Astrocyte (in vitro differentiated cells and primary cell): ENCODE data around the gene GLTPD2. TPM values are rescaled to one million over a fixed set of nuclear protein-coding genes. Genes with fewer than 3 reads are reported as not detected.

Experiments used
- DNase-seq: peaks from one replicate; pipeline ENCODE4 v3.0.0-alpha.2; 2010; ENCODE audit warnings: low read depth
- FAIRE-seq: peaks from 2 replicates; lab custom pipeline; 2011; peaks lifted over from hg19 to GRCh38; lab: Jason Lieb, UNC
- H2AFZ ChIP-seq: 2 replicates; pipeline ENCODE4 v1.6.0; 2012; ENCODE audit warnings: low read depth, low read length, inconsistent platforms
- H3K27ac ChIP-seq: 2 replicates; pipeline ENCODE4 v1.5.1; 2011; ENCODE audit warnings: low read depth, low read length, inconsistent platforms
- H3K27me3 ChIP-seq: 2 replicates; pipeline ENCODE4 v1.6.0; 2011; ENCODE audit warnings: low read length, inconsistent platforms; ENCODE audit not compliant: insufficient read depth
- H3K36me3 ChIP-seq: 2 replicates; pipeline ENCODE4 v1.5.1; 2011; ENCODE audit warnings: low read length, inconsistent platforms; ENCODE audit not compliant: insufficient read depth
- H3K4me1 ChIP-seq: 2 replicates; pipeline ENCODE4 v1.5.1; 2011; ENCODE audit warnings: low read length, inconsistent platforms; ENCODE audit not compliant: insufficient read depth
- H3K4me2 ChIP-seq: 2 replicates; pipeline ENCODE4 v1.6.0; 2012; ENCODE audit warnings: low read length, inconsistent platforms
- H3K4me3 ChIP-seq: 2 replicates; pipeline ENCODE4 v1.5.1; 2011; ENCODE audit warnings: low read depth, mild to moderate bottlenecking, low read length, inconsistent platforms; ENCODE audit not compliant: insufficient read depth
- H3K79me2 ChIP-seq: 2 replicates; pipeline ENCODE4 v1.6.0; 2012; ENCODE audit warnings: mild to moderate bottlenecking, low read length, inconsistent platforms; ENCODE audit not compliant: insufficient read depth
- H3K9ac ChIP-seq: 2 replicates; pipeline ENCODE4 v1.6.0; 2012; ENCODE audit warnings: mild to moderate bottlenecking, low read length, inconsistent platforms
- H3K9me3 ChIP-seq: 2 replicates; pipeline ENCODE4 v1.5.1; 2012; ENCODE audit warnings: low read depth, mild to moderate bottlenecking, low read length, inconsistent platforms; ENCODE audit not compliant: insufficient read depth
- H4K20me1 ChIP-seq: 2 replicates; pipeline ENCODE4 v1.6.0; 2012; ENCODE audit warnings: low read length, inconsistent platforms; ENCODE audit not compliant: insufficient read depth
- H3K27ac Mint-ChIP-seq: one replicate; pipeline ENCODE4 v1.8.0; 2021; ENCODE audit warnings: mild to moderate bottlenecking, mixed read lengths; ENCODE audit not compliant: unreplicated experiment
- H3K27me3 Mint-ChIP-seq: one replicate; pipeline ENCODE4 v1.8.0; 2021; ENCODE audit warnings: low read depth, mixed read lengths; ENCODE audit not compliant: unreplicated experiment
- H3K36me3 Mint-ChIP-seq: one replicate; pipeline ENCODE4 v1.8.0; 2021; ENCODE audit warnings: low read depth, mixed read lengths; ENCODE audit not compliant: unreplicated experiment
- H3K4me1 Mint-ChIP-seq: one replicate; pipeline ENCODE4 v1.8.0; 2021; ENCODE audit warnings: low read depth, mixed read lengths; ENCODE audit not compliant: unreplicated experiment
- H3K4me3 Mint-ChIP-seq: one replicate; pipeline ENCODE4 v1.8.0; 2021; ENCODE audit warnings: mild to moderate bottlenecking, moderate library complexity, mixed read lengths; ENCODE audit not compliant: unreplicated experiment
- H3K9me3 Mint-ChIP-seq: one replicate; pipeline ENCODE4 v1.8.0; 2021; ENCODE audit warnings: mild to moderate bottlenecking, mixed read lengths; ENCODE audit not compliant: unreplicated experiment
- EZH2 ChIP-seq: IDR thresholded peaks from 2 replicates; pipeline ENCODE4 v1.6.1; 2012; ENCODE audit warnings: mild to moderate bottlenecking, low read length, inconsistent platforms; ENCODE audit not compliant: insufficient read depth
- total RNA-seq: library from RNA; stranded (reverse); gene quantifications from 2 replicates; pipeline ENCODE4 v1.2.1, GENCODE V29; 2021
- TF ChIP-seq, protein P1 (sequence below): IDR thresholded peaks from 2 replicates; pipeline ENCODE4 v1.5.1; 2011; ENCODE audit warnings: low read depth, mild to moderate bottlenecking, inconsistent platforms, low read length, moderate library complexity; ENCODE audit not compliant: insufficient read depth

GLTPD2 gene
- total RNA-seq, 1 donor from 2014 or later = not detected

DNA sequence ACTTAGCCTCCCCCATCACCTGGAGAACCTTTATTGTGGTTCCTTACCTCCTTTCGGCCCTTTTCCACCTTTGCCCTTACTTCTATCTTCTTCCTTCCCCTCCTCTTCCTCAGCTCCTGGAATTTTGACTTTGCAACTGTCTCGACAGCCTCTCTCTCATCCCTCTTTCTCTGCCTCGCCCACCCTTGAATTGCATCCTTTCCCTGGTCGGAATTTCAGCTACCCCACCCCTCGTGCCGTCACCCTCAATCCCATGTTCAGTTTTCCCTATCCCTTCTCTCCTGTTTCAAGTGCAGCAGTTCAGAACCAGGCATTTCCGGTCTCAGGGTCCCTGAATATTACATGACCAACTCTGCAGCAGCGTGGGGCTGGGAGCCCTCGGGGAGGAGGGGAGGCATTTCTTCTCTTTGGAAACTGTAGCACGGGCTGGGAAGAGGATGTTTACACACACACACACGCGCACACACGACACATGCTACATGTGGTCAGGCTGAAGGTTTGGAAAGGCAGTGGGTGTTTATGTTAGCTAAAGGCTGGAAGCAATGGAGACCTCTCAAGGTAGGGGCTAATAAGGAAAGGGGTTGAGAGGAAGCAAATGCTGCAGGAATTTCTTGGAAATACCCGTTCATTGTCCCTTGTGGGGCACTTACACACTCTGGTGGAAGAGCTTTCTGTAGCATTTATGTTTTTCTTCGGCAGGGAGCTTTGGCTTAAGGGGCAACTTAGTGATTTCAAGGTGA lies 45.3 kb downstream of the GLTPD2 start:
- Histone ChIP-seq H3K4me2 (peak overlapping the region; percentile 100), H3K27ac (peak overlapping the region; percentile 78)

GRCh38 chr17:4834681-4835020 lies 45.9 kb downstream of the GLTPD2 start:
- TF ChIP-seq, protein P1, sequence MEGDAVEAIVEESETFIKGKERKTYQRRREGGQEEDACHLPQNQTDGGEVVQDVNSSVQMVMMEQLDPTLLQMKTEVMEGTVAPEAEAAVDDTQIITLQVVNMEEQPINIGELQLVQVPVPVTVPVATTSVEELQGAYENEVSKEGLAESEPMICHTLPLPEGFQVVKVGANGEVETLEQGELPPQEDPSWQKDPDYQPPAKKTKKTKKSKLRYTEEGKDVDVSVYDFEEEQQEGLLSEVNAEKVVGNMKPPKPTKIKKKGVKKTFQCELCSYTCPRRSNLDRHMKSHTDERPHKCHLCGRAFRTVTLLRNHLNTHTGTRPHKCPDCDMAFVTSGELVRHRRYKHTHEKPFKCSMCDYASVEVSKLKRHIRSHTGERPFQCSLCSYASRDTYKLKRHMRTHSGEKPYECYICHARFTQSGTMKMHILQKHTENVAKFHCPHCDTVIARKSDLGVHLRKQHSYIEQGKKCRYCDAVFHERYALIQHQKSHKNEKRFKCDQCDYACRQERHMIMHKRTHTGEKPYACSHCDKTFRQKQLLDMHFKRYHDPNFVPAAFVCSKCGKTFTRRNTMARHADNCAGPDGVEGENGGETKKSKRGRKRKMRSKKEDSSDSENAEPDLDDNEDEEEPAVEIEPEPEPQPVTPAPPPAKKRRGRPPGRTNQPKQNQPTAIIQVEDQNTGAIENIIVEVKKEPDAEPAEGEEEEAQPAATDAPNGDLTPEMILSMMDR = no peak
- TF ChIP-seq EZH2 = no peak
- Mint-ChIP-seq H3K36me3 (peaks cover 8% of the 10 kb centered on the region), H3K27ac (no peak overlapping the region), H3K27me3 (no peaks in the 10 kb centered on the region), H3K9me3 (no peaks in the 10 kb centered on the region), H3K4me1 (peaks cover 19% of the 10 kb centered on the region), H3K4me3 (peak overlapping the region; percentile 88)
- peak overlapping the region; percentile 76 for H3K4me3 ChIP-seq
- H3K27me3 ChIP-seq = no peaks in the 10 kb centered on the region
- peaks cover 11% of the 10 kb centered on the region for H3K4me1 ChIP-seq
- peaks cover 54% of the 10 kb centered on the region for H4K20me1 ChIP-seq
- H3K4me2 ChIP-seq = peak overlapping the region; percentile 100
- FAIRE-seq (no peak), DNase-seq (no peak)
- no peak overlapping the region for H3K27ac ChIP-seq
- no peak overlapping the region for H2AFZ ChIP-seq
- peaks cover 59% of the 10 kb centered on the region for H3K79me2 ChIP-seq
- no peaks in the 10 kb centered on the region for H3K36me3 ChIP-seq
- H3K9me3 ChIP-seq = no peaks in the 10 kb centered on the region
- H3K9ac ChIP-seq = peak overlapping the region; percentile 86

More for the DNA sequence above, 45.3 kb downstream of the GLTPD2 start:
- H4K20me1 ChIP-seq = peaks cover 49% of the 10 kb centered on the region
- no peaks in the 10 kb centered on the region for H3K9me3 ChIP-seq
- H3K79me2 ChIP-seq = peaks cover 54% of the 10 kb centered on the region
- Mint-ChIP-seq H3K27ac (peak overlapping the region; percentile 56), H3K4me3 (peak overlapping the region; percentile 88), H3K9me3 (no peaks in the 10 kb centered on the region), H3K36me3 (peaks cover 8% of the 10 kb centered on the region), H3K4me1 (peaks cover 19% of the 10 kb centered on the region), H3K27me3 (no peaks in the 10 kb centered on the region)
- no peaks in the 10 kb centered on the region for H3K27me3 ChIP-seq
- H3K4me3 ChIP-seq = peak overlapping the region; percentile 76
- H3K9ac ChIP-seq = peak overlapping the region; percentile 86
- FAIRE-seq (no peak), DNase-seq (peak; percentile 33)
- peaks cover 11% of the 10 kb centered on the region for H3K4me1 ChIP-seq
- no peaks in the 10 kb centered on the region for H3K36me3 ChIP-seq
- H2AFZ ChIP-seq = peak overlapping the region; percentile 89
- TF ChIP-seq EZH2 = no peak
- TF ChIP-seq, protein P1 = no peak

- Histone ChIP-seq H3K79me2 (peaks cover 75% of the 10 kb centered on the region), H3K4me1 (peaks cover 15% of the 10 kb centered on the region), H3K9ac (no peak overlapping the region), H4K20me1 (peaks cover 70% of the 10 kb centered on the region), H3K4me3 (no peak overlapping the region), H2AFZ (no peak overlapping the region), H3K36me3 (no peaks in the 10 kb centered on the region), H3K9me3 (no peaks in the 10 kb centered on the region), H3K4me2 (no peak overlapping the region), H3K27ac (no peak overlapping the region), H3K27me3 (no peaks in the 10 kb centered on the region)
- Mint-ChIP-seq H3K4me1 (peaks cover 27% of the 10 kb centered on the region), H3K27ac (no peak overlapping the region), H3K9me3 (no peaks in the 10 kb centered on the region), H3K27me3 (no peaks in the 10 kb centered on the region), H3K4me3 (no peak overlapping the region), H3K36me3 (peaks cover 8% of the 10 kb centered on the region)
- TF ChIP-seq, protein P1 = no peak
- TF ChIP-seq EZH2 = no peak
- FAIRE-seq (no peak), DNase-seq (no peak)
These were observed 47.5 kb downstream of the GLTPD2 start for GRCh38 chr17:4836221-4836620.
